Measurements from ENCODE around the gene CELA1. TPM values are rescaled to one million over a fixed set of nuclear protein-coding genes. Genes with fewer than 3 reads are reported as not detected.
A peak's percentile ranks its signal among the peaks of the same experiment; 100 is the strongest.

Gene CELA1
- total RNA-seq, 2 experiments from 2014 or later = not detected

GRCh38 chr12:51382173-51382572 is 35.7 kb upstream of the CELA1 start:
- H3K4me1 Mint-ChIP-seq = peaks cover 34% of the 10 kb centered on the region

DNA sequence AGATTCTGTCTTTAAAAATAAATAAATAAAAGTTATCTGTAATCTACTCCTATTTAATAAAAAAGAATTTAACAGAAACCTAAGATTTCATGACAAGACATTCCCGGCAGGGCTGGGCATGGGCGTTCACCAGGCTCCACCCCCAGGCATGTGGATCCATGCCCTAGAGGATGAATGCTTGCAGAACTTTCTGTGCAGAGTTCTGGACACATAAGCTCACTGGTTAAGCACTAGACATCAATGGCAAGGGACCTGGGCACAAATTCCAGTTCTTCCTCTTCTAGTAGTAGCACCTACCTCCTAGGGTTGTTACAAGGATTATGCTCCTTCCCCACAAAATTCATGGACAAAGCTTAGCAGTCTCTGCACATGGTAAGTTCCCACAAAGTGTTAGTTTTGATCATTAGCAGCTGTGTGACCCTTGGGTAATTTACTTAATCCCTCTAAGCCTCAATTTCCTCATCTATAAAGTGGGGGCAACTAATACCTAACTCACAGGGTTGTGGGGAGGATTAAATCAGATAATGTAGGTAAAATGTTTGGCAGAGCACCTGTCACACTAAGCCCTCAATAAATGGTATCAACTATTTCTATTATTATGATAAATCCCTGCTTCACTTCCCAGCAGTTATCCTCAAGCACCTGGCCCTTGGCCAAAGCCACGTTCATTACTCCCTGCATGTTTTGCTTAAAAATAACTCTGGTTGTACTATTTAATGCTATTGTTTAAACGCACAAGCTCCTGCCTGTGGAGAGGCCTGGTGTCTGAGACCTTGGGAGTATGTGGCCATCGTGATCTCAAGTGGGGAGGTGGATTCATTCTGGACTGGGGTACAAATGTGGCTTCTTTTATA is 35.0 kb upstream of the CELA1 start:
- peaks cover 52% of the 10 kb centered on the region for H3K36me3 Mint-ChIP-seq

More at GRCh38 chr12:51382173-51382572, 35.7 kb upstream of the CELA1 start:
- Mint-ChIP-seq H3K27ac (no peak overlapping the region), H3K36me3 (peaks cover 48% of the 10 kb centered on the region), H3K4me3 (no peak overlapping the region), H3K27me3 (no peaks in the 10 kb centered on the region), H3K9me3 (no peaks in the 10 kb centered on the region)
- no peak for DNase-seq

DNA sequence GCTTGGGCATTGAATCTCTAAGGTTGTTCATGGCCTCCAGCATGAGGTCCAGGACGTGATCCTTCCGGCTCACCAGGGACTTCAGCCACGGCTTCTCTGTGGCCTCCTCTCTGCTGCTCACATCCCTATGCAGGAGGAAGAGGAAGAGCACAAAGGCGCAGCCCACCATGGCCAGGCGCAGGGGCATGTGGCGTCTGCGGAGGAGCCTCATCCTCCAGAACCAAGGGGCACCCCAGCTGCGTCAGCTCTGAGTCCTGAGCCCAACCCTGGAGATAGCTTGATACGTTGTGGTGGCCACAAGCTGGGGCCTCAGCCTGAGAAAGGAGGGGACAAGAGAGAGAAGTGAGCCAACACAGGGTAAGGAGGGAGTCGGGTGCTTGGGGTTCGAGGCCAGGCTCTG is 33.1 kb upstream of the CELA1 start:
- DNase-seq = no peak
- peaks cover 32% of the 10 kb centered on the region for H3K4me1 Mint-ChIP-seq
- peaks cover 61% of the 10 kb centered on the region for H3K36me3 Mint-ChIP-seq
- H3K9me3 Mint-ChIP-seq = no peaks in the 10 kb centered on the region
- no peak overlapping the region for H3K27ac Mint-ChIP-seq
- H3K4me3 Mint-ChIP-seq = no peak overlapping the region
- no peaks in the 10 kb centered on the region for H3K27me3 Mint-ChIP-seq

More for the DNA sequence above, 35.0 kb upstream of the CELA1 start:
- H3K4me3 Mint-ChIP-seq = no peak overlapping the region
- no peaks in the 10 kb centered on the region for H3K27me3 Mint-ChIP-seq
- no peak for DNase-seq
- peaks cover 32% of the 10 kb centered on the region for H3K4me1 Mint-ChIP-seq
- H3K27ac Mint-ChIP-seq = no peak overlapping the region
- no peaks in the 10 kb centered on the region for H3K9me3 Mint-ChIP-seq

DNA sequence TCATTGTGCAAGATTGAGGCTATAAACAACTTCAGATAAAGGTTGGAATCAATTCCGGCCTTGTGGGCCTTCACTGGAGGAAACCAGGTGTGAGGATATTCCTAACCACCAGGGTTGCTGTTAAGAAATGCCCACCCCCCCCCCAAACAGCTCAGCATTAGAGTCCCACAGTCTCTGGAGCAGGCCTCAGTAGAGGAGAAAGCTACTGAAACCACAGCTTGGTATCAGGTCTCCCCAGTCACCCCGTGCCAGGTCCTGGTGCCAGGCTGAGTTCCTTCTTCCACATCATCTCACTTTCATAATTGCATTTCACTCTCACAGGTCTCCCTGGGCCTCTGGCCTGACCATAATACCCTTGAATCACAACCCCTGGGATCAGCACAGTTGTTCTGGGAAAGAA is 32.3 kb upstream of the CELA1 start:
- no peak for DNase-seq
- no peaks in the 10 kb centered on the region for H3K9me3 Mint-ChIP-seq
- peaks cover 57% of the 10 kb centered on the region for H3K36me3 Mint-ChIP-seq
- peaks cover 25% of the 10 kb centered on the region for H3K4me1 Mint-ChIP-seq
- no peak overlapping the region for H3K27ac Mint-ChIP-seq
- no peaks in the 10 kb centered on the region for H3K27me3 Mint-ChIP-seq
- H3K4me3 Mint-ChIP-seq = no peak overlapping the region

- Mint-ChIP-seq H3K4me1 (peaks cover 20% of the 10 kb centered on the region), H3K4me3 (no peak overlapping the region), H3K36me3 (peaks cover 57% of the 10 kb centered on the region)
These were observed 30.9 kb upstream of the CELA1 start for GRCh38 chr12:51377099-51377984.

GRCh38 chr12:51374856-51375255 is 28.4 kb upstream of the CELA1 start:
- H3K4me1 Mint-ChIP-seq = peaks cover 28% of the 10 kb centered on the region
- H3K27ac Mint-ChIP-seq = no peak overlapping the region
- no peak overlapping the region for H3K4me3 Mint-ChIP-seq
- DNase-seq = no peak
- peaks cover 4% of the 10 kb centered on the region for H3K27me3 Mint-ChIP-seq
- H3K36me3 Mint-ChIP-seq = peaks cover 57% of the 10 kb centered on the region
- H3K9me3 Mint-ChIP-seq = no peaks in the 10 kb centered on the region

More at GRCh38 chr12:51377099-51377984, 30.9 kb upstream of the CELA1 start:
- Mint-ChIP-seq H3K27ac (no peak overlapping the region), H3K9me3 (no peaks in the 10 kb centered on the region), H3K27me3 (no peaks in the 10 kb centered on the region)
- no peak for DNase-seq

GRCh38 chr12:51374361-51374760 is 27.9 kb upstream of the CELA1 start:
- Mint-ChIP-seq H3K27ac (no peak overlapping the region), H3K4me1 (peaks cover 33% of the 10 kb centered on the region), H3K27me3 (peaks cover 4% of the 10 kb centered on the region), H3K9me3 (no peaks in the 10 kb centered on the region), H3K36me3 (peaks cover 55% of the 10 kb centered on the region), H3K4me3 (no peak overlapping the region)
- DNase-seq = no peak

GRCh38 chr12:51373187-51373586 is 26.7 kb upstream of the CELA1 start:
- H3K9me3 Mint-ChIP-seq = no peaks in the 10 kb centered on the region
- H3K27me3 Mint-ChIP-seq = peaks cover 4% of the 10 kb centered on the region
- no peak overlapping the region for H3K27ac Mint-ChIP-seq
- peaks cover 54% of the 10 kb centered on the region for H3K36me3 Mint-ChIP-seq
- DNase-seq = no peak
- H3K4me1 Mint-ChIP-seq = peaks cover 39% of the 10 kb centered on the region
- H3K4me3 Mint-ChIP-seq = no peak overlapping the region

DNA sequence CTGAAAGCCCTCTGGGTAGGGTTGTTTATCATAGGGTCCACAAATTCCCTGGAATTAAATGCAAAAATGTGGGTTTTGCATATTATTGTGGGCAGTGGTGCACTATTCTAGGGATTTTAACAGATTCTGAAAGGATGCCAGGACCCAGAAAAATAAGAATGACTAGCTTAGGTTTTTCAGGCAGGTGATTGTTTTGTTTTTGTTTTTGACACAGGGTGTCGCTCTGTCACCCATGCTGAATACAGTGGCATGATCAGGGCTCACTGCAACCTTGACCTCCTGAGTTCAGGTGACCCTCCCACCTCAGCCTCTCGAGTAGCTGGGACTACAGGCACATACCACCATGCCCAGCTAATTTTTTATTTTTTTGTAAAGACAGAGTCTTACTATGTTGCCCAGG is 25.5 kb upstream of the CELA1 start:
- DNase-seq = no peak
- Mint-ChIP-seq H3K27ac (no peak overlapping the region), H3K4me1 (peaks cover 46% of the 10 kb centered on the region), H3K9me3 (no peaks in the 10 kb centered on the region), H3K36me3 (peaks cover 51% of the 10 kb centered on the region), H3K27me3 (peaks cover 4% of the 10 kb centered on the region), H3K4me3 (no peak overlapping the region)

DNA sequence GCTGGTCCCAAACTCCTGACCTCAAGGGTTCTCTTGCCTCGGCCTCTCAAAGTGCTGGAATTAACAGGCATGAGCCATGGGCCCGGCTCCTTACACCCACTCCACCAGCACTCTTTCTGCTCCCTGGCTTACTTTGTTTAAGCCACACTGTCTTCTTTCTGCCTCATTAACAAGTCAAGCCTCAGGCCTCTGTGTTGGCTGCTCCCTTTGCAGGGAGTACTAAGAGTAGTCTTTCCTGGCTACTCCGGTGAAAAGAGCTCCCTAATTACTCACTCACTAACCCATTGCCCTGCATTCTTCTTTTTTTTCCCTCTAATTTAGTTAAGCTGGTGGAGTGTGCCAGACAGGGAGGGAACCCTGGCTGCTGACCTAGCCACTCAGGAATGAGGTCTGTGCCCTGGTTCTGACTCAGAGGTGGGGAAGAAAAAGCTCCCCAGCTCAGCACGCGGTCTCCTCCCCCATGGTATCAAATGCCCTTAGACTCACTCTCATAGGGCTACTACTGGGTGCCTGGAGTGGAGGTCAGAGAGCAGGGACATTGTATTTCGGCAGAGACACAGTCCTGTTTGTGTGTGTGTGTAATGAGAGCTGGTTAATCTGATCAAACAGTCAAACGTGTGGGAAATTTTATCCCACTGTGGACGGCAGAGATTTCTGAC is 24.9 kb upstream of the CELA1 start:
- Mint-ChIP-seq H3K9me3 (no peaks in the 10 kb centered on the region), H3K27me3 (peaks cover 4% of the 10 kb centered on the region), H3K27ac (no peak overlapping the region), H3K4me1 (peaks cover 46% of the 10 kb centered on the region), H3K36me3 (peaks cover 47% of the 10 kb centered on the region), H3K4me3 (no peak overlapping the region)
- DNase-seq = no peak

DNA sequence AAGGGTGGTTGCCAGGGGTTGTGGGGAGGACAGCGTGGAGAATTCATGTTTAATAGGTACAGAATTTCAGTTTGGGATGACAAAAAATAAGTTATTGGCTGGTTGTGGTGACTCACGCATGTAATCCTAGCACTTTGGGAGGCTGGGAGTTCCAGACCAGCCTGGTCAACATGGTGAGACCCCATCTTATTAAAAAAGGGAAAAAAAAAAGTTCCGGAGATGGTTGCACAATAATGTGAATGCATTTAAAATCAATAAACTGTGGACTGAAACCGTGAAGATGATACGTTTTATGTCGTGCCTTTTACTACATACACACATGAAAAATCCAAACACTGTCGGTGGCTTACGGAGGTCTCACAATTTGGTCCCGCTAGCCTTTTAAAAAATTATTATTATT is 24.2 kb upstream of the CELA1 start:
- no peak overlapping the region for H3K4me3 Mint-ChIP-seq
- H3K4me1 Mint-ChIP-seq = peaks cover 46% of the 10 kb centered on the region
- peaks cover 45% of the 10 kb centered on the region for H3K36me3 Mint-ChIP-seq
- H3K27ac Mint-ChIP-seq = no peak overlapping the region
- no peaks in the 10 kb centered on the region for H3K9me3 Mint-ChIP-seq
- no peak for DNase-seq
- H3K27me3 Mint-ChIP-seq = peaks cover 4% of the 10 kb centered on the region

DNA sequence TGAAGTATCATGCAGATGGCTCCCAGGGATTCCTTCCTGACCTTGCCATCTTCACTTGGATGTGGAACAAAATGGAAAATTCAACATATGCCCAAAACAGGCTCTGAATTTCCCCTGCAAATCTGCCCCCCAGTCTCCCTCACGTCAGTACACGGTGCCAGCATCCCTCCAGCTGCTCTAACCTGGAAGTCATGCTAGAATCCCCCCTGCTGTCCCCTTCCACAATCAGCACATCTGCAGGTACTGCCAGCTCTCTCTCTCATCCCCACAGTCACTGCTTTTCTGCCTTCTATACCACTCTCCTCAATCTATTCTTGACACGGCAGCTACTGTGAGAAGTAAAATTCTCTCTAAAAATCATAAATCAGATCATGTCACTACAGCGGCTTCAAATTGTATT is 23.1 kb upstream of the CELA1 start:
- Mint-ChIP-seq H3K4me1 (peaks cover 44% of the 10 kb centered on the region), H3K36me3 (peaks cover 37% of the 10 kb centered on the region), H3K9me3 (no peaks in the 10 kb centered on the region), H3K27me3 (peaks cover 4% of the 10 kb centered on the region), H3K4me3 (peak overlapping the region; percentile 38), H3K27ac (peak overlapping the region; percentile 80)
- DNase-seq = no peak

GRCh38 chr12:51368640-51369517 is 22.4 kb upstream of the CELA1 start:
- Mint-ChIP-seq H3K27me3 (peaks cover 4% of the 10 kb centered on the region), H3K9me3 (no peaks in the 10 kb centered on the region), H3K27ac (peak overlapping the region; percentile 80), H3K4me3 (peak overlapping the region; percentile 38), H3K4me1 (peaks cover 44% of the 10 kb centered on the region), H3K36me3 (peaks cover 34% of the 10 kb centered on the region)
- peak; percentile 88 for DNase-seq

GRCh38 chr12:51365276-51365675 is 18.8 kb upstream of the CELA1 start:
- Mint-ChIP-seq H3K9me3 (no peaks in the 10 kb centered on the region), H3K36me3 (peaks cover 14% of the 10 kb centered on the region), H3K4me3 (no peak overlapping the region), H3K27me3 (no peaks in the 10 kb centered on the region), H3K27ac (no peak overlapping the region), H3K4me1 (peaks cover 26% of the 10 kb centered on the region)
- DNase-seq = no peak
